ENCODE results near the gene PHLPP1.

Gene PHLPP1

DNA sequence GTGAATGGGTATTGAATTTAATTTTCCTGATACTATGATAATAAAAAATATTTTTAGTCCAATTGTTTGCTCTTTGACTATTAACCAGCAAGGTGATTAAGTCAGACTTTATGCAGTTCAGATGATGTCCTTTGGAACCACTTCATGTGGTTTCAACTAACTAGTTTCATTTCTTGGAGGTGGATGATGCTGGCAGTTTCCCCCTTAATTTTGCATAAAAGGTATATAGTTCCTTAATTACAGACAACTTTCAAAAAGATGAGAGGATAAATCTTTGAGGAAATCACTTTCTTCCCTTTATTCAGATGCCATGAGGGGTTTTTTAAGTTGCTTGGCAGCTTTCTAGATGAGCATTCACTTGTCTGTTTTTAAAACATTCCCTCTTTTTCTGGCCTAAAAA lies 223.1 kb downstream of the PHLPP1 start:
- ATAC-seq (no peak), DNase-seq (no peak)

DNA sequence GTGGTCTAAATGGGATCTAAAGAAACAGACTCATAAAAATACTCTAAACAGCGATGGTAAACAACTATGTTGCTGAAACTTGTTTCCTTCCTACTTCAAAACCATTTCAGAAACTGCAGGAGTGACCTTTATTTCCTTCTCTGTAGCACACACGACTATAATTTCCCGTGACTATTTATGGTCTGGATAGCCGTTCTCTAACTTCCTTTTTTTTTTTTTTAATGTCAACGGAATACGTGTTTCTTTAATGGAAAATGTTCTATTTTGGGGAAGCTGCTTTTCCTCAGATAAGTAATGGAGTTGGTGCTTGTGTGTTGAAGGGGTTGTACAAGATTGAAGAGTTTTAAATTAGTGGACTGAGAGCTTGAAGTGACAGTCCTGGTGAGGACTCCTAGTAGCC lies 224.1 kb downstream of the PHLPP1 start:
- ATAC-seq (no peak), DNase-seq (no peak)

DNA sequence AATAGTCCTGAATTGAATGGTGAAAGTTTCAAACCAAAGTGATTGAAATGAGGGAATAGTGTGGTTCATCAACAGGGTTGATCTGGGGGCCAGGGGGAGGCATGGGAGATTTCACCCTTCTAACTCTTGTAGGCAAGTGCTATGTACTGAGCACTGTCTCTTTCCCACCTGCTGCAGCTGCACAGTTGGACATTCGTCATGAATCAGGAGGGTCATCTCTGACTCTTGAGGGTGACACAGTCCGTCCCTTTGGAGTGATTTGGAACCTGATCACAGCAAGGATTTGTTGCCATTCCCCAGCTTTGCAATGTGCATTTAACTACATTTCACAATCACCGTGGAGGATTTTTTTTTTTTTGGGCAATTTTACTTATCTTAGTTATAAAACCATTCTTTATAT lies 224.6 kb downstream of the PHLPP1 start:
- ATAC-seq (no peak), DNase-seq (no peak)

DNA sequence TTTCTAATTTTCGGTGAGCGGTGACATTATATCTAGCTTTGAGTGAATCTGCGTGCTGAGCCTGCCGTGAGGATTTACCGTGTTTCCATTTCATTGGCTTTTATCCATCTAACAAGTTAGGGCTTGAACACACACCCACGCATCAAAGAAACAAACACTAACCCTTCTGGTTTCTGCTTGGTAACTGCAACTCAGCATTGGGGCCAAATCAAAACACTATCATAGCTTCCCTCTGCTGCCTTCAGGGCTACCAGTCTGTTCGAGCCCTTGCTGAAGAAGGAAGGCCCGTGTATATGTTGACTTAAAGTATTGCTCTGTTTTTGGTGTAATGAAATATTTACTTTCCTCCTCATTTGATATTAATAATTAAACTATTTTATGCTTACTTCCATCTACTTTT lies 227.2 kb downstream of the PHLPP1 start:
- no peak for DNase-seq

DNA sequence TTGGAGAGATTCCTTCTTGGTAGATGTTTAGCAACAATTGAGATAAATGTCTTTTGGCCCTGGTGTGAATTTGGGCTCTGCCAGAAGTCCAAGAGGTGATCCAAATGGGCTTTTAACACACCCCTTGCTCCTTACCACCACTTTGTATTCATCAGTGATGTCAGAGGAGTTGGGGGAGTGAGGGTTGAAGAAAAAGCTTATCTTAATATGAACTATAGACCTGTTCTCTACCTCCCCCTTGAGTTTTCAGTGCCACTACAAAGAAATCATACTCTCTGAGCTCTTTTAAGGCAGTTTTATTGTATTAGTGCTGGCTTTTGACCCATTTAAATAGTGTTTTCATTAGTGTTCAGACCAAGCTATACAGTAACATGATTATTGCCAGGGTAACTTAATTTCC lies 229.1 kb downstream of the PHLPP1 start:
- DNase-seq (no peak), ATAC-seq (no peak)

More for the DNA sequence above, 227.2 kb downstream of the PHLPP1 start:
- no peak for ATAC-seq

DNA sequence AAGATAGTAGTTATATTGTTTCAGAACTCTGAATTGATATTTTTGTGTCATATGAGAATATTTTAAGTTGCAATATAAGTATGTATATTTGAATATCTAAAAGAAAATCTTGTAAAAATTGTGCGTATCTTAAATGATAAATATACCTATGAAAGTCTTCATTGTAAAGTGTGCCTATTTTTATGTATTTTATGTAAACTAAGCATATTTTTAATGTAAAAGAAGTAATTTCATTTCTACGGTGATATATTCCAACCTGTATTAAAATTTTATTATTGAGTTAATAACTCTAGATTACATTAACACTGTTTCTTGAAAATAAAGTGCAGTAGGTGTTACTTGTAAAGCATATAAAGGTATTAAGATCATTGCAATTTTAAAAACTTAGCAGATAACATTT lies 233.4 kb downstream of the PHLPP1 start:
- no peak for DNase-seq

DNA sequence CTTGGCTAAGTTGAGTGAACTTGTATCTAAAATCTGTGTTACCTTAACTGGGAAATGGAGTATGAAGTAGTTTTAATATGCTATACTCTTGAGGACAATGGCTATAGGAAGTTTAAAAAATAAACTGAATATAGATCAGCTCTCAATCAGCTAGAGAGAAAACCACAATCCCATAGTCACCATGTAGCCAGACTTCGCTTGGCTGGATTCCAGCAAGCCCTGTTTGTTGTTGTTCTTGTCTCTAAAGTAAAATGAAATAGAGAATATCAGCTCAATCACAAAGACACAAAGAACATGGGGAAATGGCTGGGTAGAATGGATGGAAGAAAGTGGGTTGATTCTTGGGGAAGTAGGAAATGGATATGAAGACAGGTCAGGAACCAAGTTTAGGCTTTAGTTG lies 234.9 kb downstream of the PHLPP1 start:
- ATAC-seq (no peak), DNase-seq (no peak)

More for the DNA sequence above, 233.4 kb downstream of the PHLPP1 start:
- no peak for ATAC-seq

DNA sequence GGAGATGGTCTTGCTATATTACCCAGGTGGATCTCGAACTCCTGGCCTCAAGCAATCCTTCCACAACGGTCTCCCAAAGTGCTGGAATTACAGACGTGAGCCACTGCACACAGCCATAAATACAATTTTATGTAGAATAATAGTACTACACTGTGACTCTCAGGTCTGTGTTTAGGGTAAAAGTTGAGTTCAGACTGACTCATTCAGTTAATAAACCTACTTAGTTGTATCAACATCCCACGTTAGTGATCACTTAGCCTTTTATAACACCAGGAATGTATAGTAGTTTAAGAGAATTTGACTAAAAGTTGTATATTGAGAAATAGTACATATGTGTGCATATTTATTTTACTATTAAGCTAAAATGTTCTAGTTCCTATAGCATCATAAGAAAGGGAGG lies 237.5 kb downstream of the PHLPP1 start:
- no peak for DNase-seq
- ATAC-seq: no peak

DNA sequence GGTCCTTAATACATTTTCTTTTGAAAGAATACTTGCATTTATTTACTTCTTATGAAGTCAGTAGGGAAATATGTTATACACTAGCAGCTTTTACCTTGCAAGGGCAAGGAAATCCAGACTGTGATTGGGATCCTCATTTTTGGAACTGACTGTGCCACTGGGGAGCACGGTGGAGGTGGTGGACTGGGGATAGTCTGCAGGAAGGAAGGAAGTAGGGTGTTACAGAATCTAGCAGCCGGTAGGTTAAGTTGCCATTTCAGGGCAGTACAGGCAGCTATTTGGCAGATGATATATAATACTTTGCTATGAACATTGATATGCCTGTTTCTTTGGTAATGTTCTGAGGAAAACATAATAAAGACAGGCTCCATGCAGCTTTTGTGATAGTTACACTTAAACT lies 238.3 kb downstream of the PHLPP1 start:
- no peak for ATAC-seq

DNA sequence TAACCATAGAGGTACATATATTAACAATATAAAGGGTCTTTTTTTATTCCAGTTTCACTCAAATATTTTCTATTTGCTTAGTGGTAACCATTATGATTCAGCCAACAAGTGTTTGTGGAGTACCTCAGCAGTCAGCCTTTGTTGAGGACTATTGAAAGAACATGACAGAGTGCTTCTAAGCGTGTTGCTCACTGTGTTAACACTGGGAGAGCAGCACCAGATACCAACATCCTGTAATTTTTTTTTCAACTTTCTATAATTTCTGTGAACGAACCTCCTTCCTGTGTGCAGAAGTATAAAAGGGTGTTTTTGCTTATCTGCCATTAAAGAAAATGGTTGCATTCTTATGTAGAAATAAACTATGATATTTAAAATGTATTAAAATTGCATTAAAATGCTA lies 239.0 kb downstream of the PHLPP1 start:
- DNase-seq: no peak
- ATAC-seq: peak; percentile 14

More for the DNA sequence above, 238.3 kb downstream of the PHLPP1 start:
- no peak for DNase-seq

DNA sequence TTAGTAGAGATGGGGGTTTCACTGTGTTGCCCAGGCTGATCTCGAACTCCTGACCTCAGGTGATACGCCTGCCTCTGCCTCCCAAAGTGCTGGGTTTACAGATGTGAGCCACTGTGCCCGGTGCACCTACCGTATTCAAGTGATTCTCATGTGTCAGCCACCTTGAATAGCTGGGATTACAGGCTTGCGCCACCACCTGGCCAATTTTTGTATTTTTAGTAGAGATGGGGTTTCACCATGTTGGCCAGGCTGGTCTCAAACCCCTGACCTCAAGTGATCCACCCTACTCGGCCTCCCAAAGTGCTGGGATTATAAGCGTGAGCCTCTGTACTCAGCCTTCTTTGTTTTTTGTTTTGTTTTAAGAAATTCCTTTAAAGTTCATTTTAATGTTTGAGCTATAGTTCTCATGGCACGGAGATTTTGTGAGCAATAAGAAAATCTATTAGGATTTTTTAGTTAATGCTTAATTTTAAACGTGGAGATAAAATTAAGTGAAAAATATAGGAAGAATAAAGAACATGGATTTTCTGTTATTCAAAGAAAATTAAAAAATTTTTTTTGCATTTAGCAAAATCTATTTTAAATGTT lies 242.6 kb downstream of the PHLPP1 start:
- peak; percentile 57 for DNase-seq

DNA sequence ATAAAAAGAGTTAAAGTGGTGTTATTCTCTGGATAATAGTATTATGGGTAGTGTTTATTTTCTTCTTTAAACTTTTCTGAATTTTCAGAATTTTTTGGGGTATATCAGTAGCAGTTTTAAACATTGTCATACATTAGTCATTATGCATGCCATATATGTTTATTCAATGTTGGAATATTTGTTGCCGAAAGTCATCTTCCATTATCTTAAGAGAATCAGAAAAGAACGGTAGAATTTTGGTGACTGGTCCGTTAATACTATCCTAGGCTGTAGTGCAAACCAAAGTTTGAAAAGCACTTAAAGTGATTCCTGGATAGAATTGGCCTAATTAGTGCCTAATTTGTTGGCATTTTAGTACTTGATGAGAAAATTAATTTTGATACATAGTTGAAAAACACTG lies 244.1 kb downstream of the PHLPP1 start:
- DNase-seq (no peak), ATAC-seq (no peak)

More for the DNA sequence above, 242.6 kb downstream of the PHLPP1 start:
- peak; percentile 49 for ATAC-seq

DNA sequence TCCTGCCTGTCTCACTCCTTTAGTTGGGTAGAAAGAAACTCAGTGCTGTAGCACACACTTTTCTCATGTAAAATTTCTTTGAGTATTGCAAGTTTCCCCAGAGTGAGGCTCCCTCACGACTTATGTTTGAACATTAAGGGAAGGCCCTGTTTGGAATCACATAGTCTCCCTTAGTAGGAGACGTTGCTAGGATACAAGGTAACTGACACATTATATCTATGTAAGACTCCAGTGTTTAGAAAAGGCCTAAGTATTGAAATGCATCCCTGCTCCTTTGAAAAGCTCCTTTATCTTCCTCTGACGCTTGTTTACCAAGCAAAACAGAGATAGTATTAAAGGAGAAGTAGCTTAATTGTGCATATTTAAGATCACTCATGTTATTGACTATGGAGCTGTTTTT lies 248.2 kb downstream of the PHLPP1 start:
- ATAC-seq (no peak), DNase-seq (no peak)

DNA sequence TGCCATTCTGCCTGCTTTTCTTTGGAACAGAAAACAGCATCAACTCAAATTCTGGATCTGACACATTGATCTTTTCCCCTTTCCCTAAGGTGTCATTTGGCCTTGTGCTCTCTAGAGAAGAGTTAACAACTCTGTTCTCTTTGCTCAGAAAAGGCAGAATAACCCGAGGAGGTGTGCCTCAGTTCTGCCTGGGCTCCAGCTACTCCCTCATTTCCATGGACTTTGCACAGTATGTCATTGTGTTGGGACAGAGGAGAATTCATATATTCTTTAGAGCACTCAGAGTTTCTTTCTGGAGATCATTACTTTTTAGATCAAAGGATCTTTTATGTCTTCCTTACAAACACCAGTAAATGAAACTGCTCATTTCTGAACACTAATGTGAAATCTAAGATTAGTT lies 249.1 kb downstream of the PHLPP1 start:
- DNase-seq (no peak), ATAC-seq (no peak)

DNA sequence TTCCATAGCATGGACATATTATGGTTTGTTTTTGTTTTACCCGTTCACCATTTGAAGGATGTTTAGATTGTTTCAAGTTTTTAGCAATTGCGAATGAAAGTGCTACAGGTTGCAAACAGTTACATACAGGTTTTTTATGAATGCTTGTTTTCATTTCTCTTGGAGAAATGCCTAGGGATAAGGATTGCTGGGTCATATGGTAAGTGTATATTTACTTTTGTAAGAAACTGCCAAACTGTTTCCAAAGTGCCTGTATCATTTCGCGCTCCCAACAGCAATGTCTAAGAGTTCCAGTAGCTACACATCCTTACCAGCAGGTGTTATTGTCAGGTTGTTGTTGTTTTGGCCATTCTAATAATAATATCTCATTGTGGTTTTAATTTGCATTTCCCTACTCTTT lies 251.7 kb downstream of the PHLPP1 start:
- ATAC-seq (no peak), DNase-seq (no peak)

DNA sequence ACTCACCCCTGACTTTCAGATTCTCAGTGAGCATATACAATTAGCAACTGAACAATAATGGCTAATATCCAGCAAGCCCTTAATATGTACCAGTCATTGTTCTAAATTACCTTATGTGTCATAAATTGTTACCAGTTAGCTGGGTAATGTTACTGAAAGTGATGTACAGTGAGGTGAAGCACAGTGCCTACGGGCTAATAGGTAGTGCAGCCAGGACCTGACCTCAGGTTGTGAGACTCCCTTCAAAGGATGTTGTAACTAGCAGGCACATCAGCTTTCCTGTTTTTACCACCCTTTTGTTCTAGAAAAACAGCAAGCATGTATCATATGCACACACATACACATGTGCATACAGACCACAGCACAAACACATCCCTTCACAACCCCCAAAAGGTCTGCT lies 258.3 kb downstream of the PHLPP1 start:
- ATAC-seq: no peak
- no peak for DNase-seq

DNA sequence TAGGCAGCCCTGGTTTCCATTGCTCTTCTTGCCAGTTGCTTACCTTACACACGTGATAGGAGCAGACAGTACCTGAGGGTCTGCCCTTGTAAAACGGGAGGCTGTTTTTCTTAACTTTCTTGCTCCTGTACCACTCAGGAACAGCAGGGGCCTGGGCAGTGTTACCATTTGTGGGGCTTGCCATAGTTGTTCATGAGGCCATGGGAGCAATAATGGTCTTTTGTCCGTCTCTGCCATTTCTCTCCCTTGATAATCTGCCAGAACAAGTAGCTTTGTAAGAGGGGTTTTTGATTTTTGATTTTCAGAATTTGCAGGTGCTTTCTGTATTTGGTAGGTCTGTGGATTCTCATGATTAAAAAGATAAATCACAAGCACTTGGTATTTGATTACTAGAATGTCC lies 259.0 kb downstream of the PHLPP1 start:
- ATAC-seq (no peak), DNase-seq (no peak)

DNA sequence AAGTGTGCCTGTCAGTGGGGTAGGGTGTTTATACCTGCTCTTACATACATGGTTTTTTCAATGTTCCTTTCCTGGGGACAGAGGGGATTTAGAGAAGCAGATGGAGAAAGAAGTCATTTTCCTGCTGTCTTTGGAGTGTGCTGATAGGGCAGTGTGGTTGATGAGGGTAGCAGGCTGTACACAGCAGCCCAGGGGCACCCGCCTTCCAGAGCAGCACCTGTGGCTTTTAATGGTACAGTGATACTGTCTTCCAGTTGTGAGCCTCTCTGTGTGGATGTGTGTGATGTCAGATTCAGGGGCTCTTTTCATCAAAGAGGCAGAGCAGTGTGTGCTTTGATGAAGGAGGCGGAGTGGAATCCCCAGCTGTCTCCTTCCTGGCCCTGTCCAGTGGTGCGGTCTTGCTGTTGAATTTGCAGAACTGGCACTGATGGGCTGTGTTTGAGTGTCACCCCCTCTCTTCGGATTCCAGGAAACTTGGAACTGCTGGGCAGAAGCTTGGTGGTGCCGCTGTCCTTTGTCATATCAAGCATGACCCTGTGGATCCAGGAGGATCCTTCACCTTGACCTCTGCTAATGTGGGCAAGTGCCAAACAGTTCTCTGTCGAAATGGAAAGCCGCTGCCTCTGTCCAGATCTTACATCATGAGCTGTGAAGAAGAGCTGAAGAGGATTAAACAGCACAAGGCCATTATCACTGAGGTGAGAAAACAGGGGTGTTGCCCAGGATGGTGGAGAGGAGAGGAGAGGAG lies 259.8 kb downstream of the PHLPP1 start:
- no peak for DNase-seq
- no peak for ATAC-seq

DNA sequence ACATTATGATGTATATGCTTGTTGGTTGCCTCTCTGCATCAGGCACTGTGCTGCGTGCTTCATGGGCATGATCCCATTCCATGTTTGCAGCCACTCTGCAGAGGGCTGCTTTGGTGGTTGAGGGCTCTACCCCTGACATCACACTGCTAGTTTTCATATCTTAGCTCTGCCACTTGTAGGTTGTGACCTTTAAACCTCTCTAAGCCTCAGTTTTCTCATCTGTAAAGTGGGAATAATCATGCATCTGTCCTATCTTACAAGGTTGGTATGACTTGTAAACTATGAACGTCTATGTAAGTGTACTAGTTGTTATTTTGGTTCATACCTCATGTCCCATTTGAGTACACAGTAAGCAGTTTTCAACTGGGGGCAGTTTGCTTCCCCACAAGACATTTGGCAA lies 260.4 kb downstream of the PHLPP1 start:
- DNase-seq: no peak
- no peak for ATAC-seq

DNA sequence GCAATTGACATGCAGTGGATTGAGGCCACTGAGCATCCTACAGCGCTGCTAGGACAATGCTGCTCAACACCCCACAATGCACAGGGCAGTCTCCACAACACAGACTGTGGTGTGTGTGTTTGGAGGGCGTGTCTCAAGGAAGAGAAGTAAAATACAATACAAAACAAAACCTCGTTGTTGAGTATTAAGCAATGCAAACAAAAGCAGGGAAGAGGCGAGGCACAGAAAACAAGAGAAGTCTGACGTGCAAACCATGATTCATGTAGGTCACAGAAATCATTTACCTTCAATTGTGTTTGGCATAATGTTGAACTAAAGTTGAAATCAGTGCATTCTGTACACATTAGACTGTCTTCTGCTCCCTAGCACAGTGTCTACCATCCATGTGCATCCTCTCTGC lies 260.9 kb downstream of the PHLPP1 start:
- ATAC-seq (no peak), DNase-seq (no peak)

DNA sequence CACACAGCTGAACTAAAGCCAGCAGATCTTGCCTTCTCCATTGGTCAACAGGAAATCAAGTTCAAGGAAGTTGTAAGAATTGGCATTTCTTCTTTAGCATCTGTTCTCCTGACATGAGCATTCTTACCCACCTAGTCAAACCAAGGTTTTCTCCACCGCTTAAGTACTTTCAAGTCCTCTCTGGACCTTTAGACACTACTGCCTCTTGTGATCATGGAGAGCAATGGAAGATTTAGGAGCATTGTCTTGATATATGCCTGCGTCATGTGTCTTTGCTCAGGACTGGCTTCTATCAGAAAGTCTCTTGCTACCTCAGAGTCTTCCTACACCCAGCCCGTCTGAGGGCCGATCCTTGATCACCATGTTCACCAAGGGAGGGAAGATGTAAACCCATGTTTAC lies 262.2 kb downstream of the PHLPP1 start:
- DNase-seq (no peak), ATAC-seq (no peak)

DNA sequence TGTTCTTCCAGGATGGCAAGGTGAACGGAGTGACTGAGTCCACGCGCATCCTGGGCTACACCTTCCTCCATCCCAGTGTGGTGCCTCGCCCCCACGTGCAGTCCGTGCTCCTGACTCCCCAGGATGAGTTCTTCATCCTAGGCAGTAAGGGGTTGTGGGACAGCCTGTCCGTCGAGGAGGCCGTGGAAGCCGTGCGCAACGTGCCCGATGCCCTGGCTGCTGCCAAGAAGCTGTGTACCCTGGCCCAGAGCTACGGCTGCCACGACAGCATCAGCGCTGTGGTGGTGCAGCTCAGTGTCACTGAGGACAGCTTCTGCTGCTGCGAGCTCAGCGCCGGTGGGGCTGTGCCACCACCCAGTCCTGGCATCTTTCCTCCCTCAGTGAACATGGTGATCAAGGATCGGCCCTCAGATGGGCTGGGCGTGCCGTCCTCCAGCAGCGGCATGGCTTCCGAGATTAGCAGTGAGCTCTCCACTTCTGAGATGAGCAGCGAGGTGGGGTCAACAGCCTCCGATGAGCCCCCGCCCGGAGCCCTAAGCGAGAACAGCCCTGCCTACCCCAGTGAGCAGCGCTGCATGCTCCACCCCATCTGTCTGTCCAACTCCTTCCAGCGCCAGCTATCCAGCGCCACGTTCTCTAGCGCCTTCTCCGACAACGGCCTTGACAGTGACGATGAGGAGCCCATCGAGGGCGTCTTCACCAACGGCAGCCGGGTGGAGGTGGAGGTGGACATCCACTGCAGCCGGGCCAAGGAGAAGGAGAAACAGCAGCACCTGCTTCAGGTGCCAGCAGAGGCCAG lies 263.1 kb downstream of the PHLPP1 start:
- ATAC-seq: no peak
- no peak for DNase-seq

DNA sequence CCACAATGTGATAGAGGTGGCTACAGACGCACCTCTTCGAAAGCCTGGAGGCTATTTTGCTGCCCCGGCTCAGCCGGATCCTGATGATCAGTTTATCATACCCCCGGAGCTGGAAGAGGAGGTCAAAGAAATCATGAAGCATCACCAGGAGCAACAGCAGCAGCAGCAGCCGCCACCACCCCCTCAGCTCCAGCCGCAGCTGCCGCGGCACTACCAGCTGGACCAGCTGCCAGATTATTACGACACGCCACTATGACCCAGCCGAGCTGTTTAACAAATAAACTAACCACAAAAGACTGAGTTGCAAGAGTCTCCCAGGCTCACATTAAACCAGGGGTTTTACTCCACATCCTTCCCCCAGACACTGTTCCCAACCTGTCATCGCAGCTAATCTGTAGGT lies 263.8 kb downstream of the PHLPP1 start:
- ATAC-seq: no peak
- no peak for DNase-seq
